ENCODE measurements around the gene MIF. TPM values are rescaled to one million over a fixed set of nuclear protein-coding genes. Genes with fewer than 3 reads are reported as not detected.

The MIF gene
- total RNA-seq, 1 donor from 2014 or later = 570 TPM

GRCh38 chr22:23883658-23884057, 10.5 kb upstream of the MIF start:
- H3K4me1 Mint-ChIP-seq (ENCODE audit: unreplicated experiment) = no peaks in the 10 kb centered on the region
- H3K27ac Mint-ChIP-seq = no peak overlapping the region
- TF ChIP-seq CTCF (conservative IDR thresholded peaks at IDR 0.05) = no peak
- H3K36me3 Mint-ChIP-seq = peaks cover 21% of the 10 kb centered on the region
- H3K9me3 Mint-ChIP-seq = no peaks in the 10 kb centered on the region
- DNase-seq (ENCODE audit: extremely low spot score, unreplicated experiment) = no peak
- no peaks in the 10 kb centered on the region for H3K27me3 Mint-ChIP-seq
- no peak overlapping the region for H3K4me3 Mint-ChIP-seq

GRCh38 chr22:23884140-23884539, 10.0 kb upstream of the MIF start:
- Mint-ChIP-seq H3K27ac (no peak overlapping the region), H3K4me3 (no peak overlapping the region), H3K9me3 (no peaks in the 10 kb centered on the region), H3K4me1 (ENCODE audit: unreplicated experiment) (no peaks in the 10 kb centered on the region), H3K27me3 (no peaks in the 10 kb centered on the region), H3K36me3 (peaks cover 19% of the 10 kb centered on the region)
- no peak for DNase-seq (ENCODE audit: extremely low spot score, unreplicated experiment)
- no peak for TF ChIP-seq CTCF (conservative IDR thresholded peaks at IDR 0.05)

- Mint-ChIP-seq H3K27me3 (no peaks in the 10 kb centered on the region), H3K4me1 (ENCODE audit: unreplicated experiment) (peaks cover 5% of the 10 kb centered on the region), H3K27ac (peak overlapping the region; percentile 70), H3K36me3 (no peaks in the 10 kb centered on the region), H3K4me3 (no peak overlapping the region), H3K9me3 (no peaks in the 10 kb centered on the region)
- DNase-seq (ENCODE audit: extremely low spot score, unreplicated experiment) = no peak
- TF ChIP-seq CTCF (conservative IDR thresholded peaks at IDR 0.05) = no peak
Observed at GRCh38 chr22:23888615-23889401, 5.4 kb upstream of the MIF start.

- DNase-seq (ENCODE audit: extremely low spot score, unreplicated experiment) = no peak
- no peaks in the 10 kb centered on the region for H3K9me3 Mint-ChIP-seq
- peaks cover 6% of the 10 kb centered on the region for H3K4me1 Mint-ChIP-seq (ENCODE audit: unreplicated experiment)
- no peak overlapping the region for H3K27ac Mint-ChIP-seq
- no peak overlapping the region for H3K4me3 Mint-ChIP-seq
- no peaks in the 10 kb centered on the region for H3K27me3 Mint-ChIP-seq
- no peaks in the 10 kb centered on the region for H3K36me3 Mint-ChIP-seq
- TF ChIP-seq CTCF (conservative IDR thresholded peaks at IDR 0.05) = no peak
Observed at GRCh38 chr22:23889620-23890019, 4.6 kb upstream of the MIF start.

GRCh38 chr22:23891726-23892125, 2.5 kb upstream of the MIF start:
- H3K36me3 Mint-ChIP-seq = peaks cover 4% of the 10 kb centered on the region
- H3K4me1 Mint-ChIP-seq (ENCODE audit: unreplicated experiment) = peaks cover 6% of the 10 kb centered on the region
- TF ChIP-seq CTCF (conservative IDR thresholded peaks at IDR 0.05) = no peak
- H3K9me3 Mint-ChIP-seq = no peaks in the 10 kb centered on the region
- H3K4me3 Mint-ChIP-seq = peak overlapping the region; percentile 65
- peak overlapping the region; percentile 96 for H3K27ac Mint-ChIP-seq
- no peak for DNase-seq (ENCODE audit: extremely low spot score, unreplicated experiment)
- no peaks in the 10 kb centered on the region for H3K27me3 Mint-ChIP-seq

All from type B pancreatic cell (in vitro differentiated cells).